Endothelial cell of umbilical vein (primary cell): ENCODE measurements around the gene EFCAB9. TPM values are rescaled to one million over a fixed set of nuclear protein-coding genes. Genes with fewer than 3 reads are reported as not detected.

ENCODE experiments used
- BruUV-seq: library from RNA; stranded (reverse); fragments of 400-500 nt; replicated peaks from 2 replicates; lab custom pipeline; 2021; lab: Mats Ljungman, UMichigan
- CTCF ChIA-PET: fragments of 300-600, 350-600 bp; sonication (Branson Sonifier 250); formaldehyde crosslinking; loops from one replicate; lab custom pipeline; 2021; ENCODE audit warnings: antibody characterized with exemption, inconsistent platforms; lab: Charles Lee
- POLR2A ChIA-PET: fragments of 300-600, 350-600 bp; sonication (Branson Sonifier 250); formaldehyde crosslinking; loops from one replicate; lab custom pipeline; 2021; ENCODE audit warnings: antibody characterized with exemption, inconsistent platforms; lab: Charles Lee
- DNase-seq: peaks from one replicate; pipeline ENCODE4 v3.0.0-alpha.2; 2011; ENCODE audit warnings: low read depth, low spot score
- FAIRE-seq: peaks from 2 replicates; lab custom pipeline; 2011; peaks lifted over from hg19 to GRCh38; lab: Jason Lieb, UNC
- H2AFZ ChIP-seq: 2 replicates; pipeline ENCODE4 v1.6.0; 2012; ENCODE audit warnings: low read depth, low read length, control low read depth, inconsistent platforms
- H3K27ac ChIP-seq: 2 replicates; pipeline ENCODE4 v1.5.1; 2011; ENCODE audit warnings: low read depth, mild to moderate bottlenecking, control low read depth, low read length, moderate library complexity; ENCODE audit not compliant: insufficient read depth
- H3K27me3 ChIP-seq, 2 experiments: 2 replicates each; pipeline versions ENCODE4 v1.6.0 to v1.6.1; 2011; ENCODE audit warnings: low read length in 2 of 2, mixed read lengths in 1 of 2; ENCODE audit not compliant: control insufficient read depth in 2 of 2, insufficient read depth in 2 of 2
- H3K36me3 ChIP-seq, 2 experiments: 2 replicates in 1 of 2; 3 replicates in 1 of 2; pipeline ENCODE4 v1.5.1; 2011; ENCODE audit warnings: low read length in 2 of 2, mild to moderate bottlenecking in 1 of 2, moderate library complexity in 1 of 2; ENCODE audit not compliant: control insufficient read depth in 2 of 2, insufficient read depth in 2 of 2; ENCODE audit errors: extremely low read depth in 1 of 2
- H3K4me1 ChIP-seq: 3 replicates; pipeline ENCODE4 v1.5.1; 2011; ENCODE audit warnings: mild to moderate bottlenecking, low read length; ENCODE audit not compliant: control insufficient read depth, insufficient read depth; ENCODE audit errors: extremely low read depth
- H3K4me2 ChIP-seq: 2 replicates; pipeline ENCODE4 v1.6.1; 2011; ENCODE audit warnings: low read length, control low read depth, mixed read lengths; ENCODE audit not compliant: insufficient read depth
- H3K4me3 ChIP-seq, 3 experiments: fragments of 200-600 bp in 1 of 3; sonication (generic), shearing (Covaris generic) in 1 of 3; replicated peaks in 1 of 3; 2 replicates each; pipeline ENCODE4 v1.5.1; 2011 to 2016; ENCODE audit warnings: control low read depth in 3 of 3, low read length in 3 of 3, mild to moderate bottlenecking in 2 of 3, inconsistent platforms in 1 of 3, low read depth in 1 of 3, moderate library complexity in 1 of 3; ENCODE audit not compliant: insufficient read depth in 1 of 3
- H3K79me2 ChIP-seq: 2 replicates; pipeline ENCODE4 v1.6.0; 2012; ENCODE audit warnings: low read length, inconsistent platforms; ENCODE audit not compliant: control insufficient read depth, insufficient read depth
- H3K9ac ChIP-seq: replicated peaks from 2 replicates; pipeline ENCODE3; 2011; ENCODE audit warnings: low read length, control low read depth; ENCODE audit not compliant: insufficient read depth; ENCODE audit errors: extremely low read depth
- H3K9me1 ChIP-seq: replicated peaks from 3 replicates; pipeline ENCODE4 v1.6.0; 2011; ENCODE audit warnings: mild to moderate bottlenecking, low read length; ENCODE audit not compliant: control insufficient read depth, insufficient read depth; ENCODE audit errors: extremely low read depth
- H3K9me3 ChIP-seq: replicated peaks from 2 replicates; pipeline ENCODE4 v1.5.1; 2012; ENCODE audit warnings: low read length, inconsistent platforms; ENCODE audit not compliant: control insufficient read depth, insufficient read depth
- H4K20me1 ChIP-seq: replicated peaks from 2 replicates; pipeline ENCODE3; 2011; ENCODE audit warnings: mild to moderate bottlenecking, low read length; ENCODE audit not compliant: control insufficient read depth, insufficient read depth; ENCODE audit errors: extremely low read depth
- EZH2 ChIP-seq: IDR thresholded peaks from 2 replicates; pipeline ENCODE4 v1.6.1; 2012; ENCODE audit warnings: borderline replicate concordance, low read depth, mild to moderate bottlenecking, moderate library complexity, low read length, inconsistent platforms; ENCODE audit not compliant: severe bottlenecking
- FOS ChIP-seq: IDR thresholded peaks from 2 replicates; pipeline ENCODE4 v1.6.1; 2011; ENCODE audit warnings: mild to moderate bottlenecking, low read length, moderate library complexity, borderline replicate concordance; ENCODE audit not compliant: insufficient read depth
- GATA2 ChIP-seq: IDR thresholded peaks from 2 replicates; pipeline ENCODE4 v1.7.0; 2011; ENCODE audit warnings: low read depth, mild to moderate bottlenecking, moderate library complexity, mixed read lengths, low read length; ENCODE audit not compliant: insufficient read length, insufficient read depth
- JUN ChIP-seq: IDR thresholded peaks from 2 replicates; pipeline ENCODE4 v1.6.1; 2011; ENCODE audit warnings: borderline replicate concordance, low read depth; ENCODE audit not compliant: insufficient read length, insufficient read depth
- MYC ChIP-seq: IDR thresholded peaks from one replicate; pipeline ENCODE4 v1.6.1; 2011; ENCODE audit warnings: mild to moderate bottlenecking, low read depth, low read length
- POLR2A ChIP-seq: IDR thresholded peaks from 2 replicates; pipeline ENCODE4 v1.6.1; 2012; ENCODE audit warnings: low read depth, mild to moderate bottlenecking, control low read depth, low read length
- POLR2AphosphoS5 ChIP-seq: IDR thresholded peaks from 2 replicates; pipeline ENCODE4 v1.6.1; 2012; ENCODE audit warnings: low read depth, mild to moderate bottlenecking, control low read depth, low read length, moderate library complexity; ENCODE audit not compliant: insufficient read depth
- dilution Hi-C: fragments of 300-500 bp; cut with MboI; formaldehyde crosslinking; loops from one replicate; pipeline ENCODE4 v1.15.0; 2019; ENCODE audit warnings: low sequenced_read_pairs; ENCODE audit not compliant: extremely low pct_ligation_motif_present
- intact Hi-C: fragments of 100-400 bp; cut with micrococcal nuclease; formaldehyde crosslinking; loops from one replicate; pipeline ENCODE4 v1.10.0; 2022
- polyA plus RNA-seq, 4 experiments: library from polyadenylated mRNA; depleted of rRNA in 3 of 4; stranded (reverse) in 3 of 4; unstranded in 1 of 4; fragments of >200 nt; gene quantifications; 2 replicates each; pipeline versions ENCODE4 v1.2.1 to v1.2.3, GENCODE V29; 2011 to 2012; ENCODE audit warnings: missing spikeins in 1 of 4
- total RNA-seq: library from RNA; stranded (reverse); gene quantifications from 2 replicates; pipeline ENCODE4 v1.2.3, GENCODE V29; 2021
- TF ChIP-seq, protein P1 (sequence below), 2 donors: IDR thresholded peaks; 1 replicate in 1 of 2; 2 replicates in 1 of 2; pipeline ENCODE4 v1.5.1; 2011; ENCODE audit warnings: low read length in 2 of 2, mild to moderate bottlenecking in 2 of 2, moderate library complexity in 2 of 2, control low read depth in 1 of 2, inconsistent platforms in 1 of 2, low read depth in 1 of 2; ENCODE audit not compliant: insufficient read depth in 1 of 2; ENCODE audit errors: extremely low read depth in 1 of 2
- TF ChIP-seq, protein P2 (sequence below): IDR thresholded peaks from 2 replicates; pipeline ENCODE4 v1.6.1; 2011; ENCODE audit not compliant: insufficient read depth, insufficient read length

Gene EFCAB9
- total and polyA plus RNA-seq, 2 donors (not counting 3 experiments of a cell fraction or from before 2014, with no cell fraction given) = not detected

DNA sequence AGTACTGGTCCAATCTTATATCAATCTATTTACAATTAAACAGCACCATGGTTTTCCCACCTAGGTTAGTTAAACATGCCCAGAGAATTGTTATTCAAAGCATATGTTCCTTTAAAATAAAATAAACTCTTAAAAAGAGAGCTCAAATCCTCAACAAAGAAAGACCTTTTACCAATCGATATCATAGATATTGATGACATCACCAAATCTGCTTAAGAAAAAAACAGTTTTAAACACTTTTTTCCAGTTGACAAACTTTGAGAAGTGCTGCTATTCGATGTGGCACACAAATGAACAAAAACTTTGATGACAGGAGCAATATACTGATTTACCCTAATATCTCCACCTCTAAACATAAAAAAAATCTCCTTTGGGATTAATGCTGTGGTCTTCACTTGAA lies 15.7 kb downstream of the EFCAB9 start:
- CTCF ChIA-PET = no interaction called here
- POLR2A ChIA-PET = no interaction called here
- no peak overlapping the region for H3K4me3 ChIP-seq
- H4K20me1 ChIP-seq = peaks cover 3% of the 10 kb centered on the region
- no peak for TF ChIP-seq POLR2AphosphoS5
- no peak for TF ChIP-seq EZH2
- no peak for TF ChIP-seq POLR2A
- TF ChIP-seq, protein P1, sequence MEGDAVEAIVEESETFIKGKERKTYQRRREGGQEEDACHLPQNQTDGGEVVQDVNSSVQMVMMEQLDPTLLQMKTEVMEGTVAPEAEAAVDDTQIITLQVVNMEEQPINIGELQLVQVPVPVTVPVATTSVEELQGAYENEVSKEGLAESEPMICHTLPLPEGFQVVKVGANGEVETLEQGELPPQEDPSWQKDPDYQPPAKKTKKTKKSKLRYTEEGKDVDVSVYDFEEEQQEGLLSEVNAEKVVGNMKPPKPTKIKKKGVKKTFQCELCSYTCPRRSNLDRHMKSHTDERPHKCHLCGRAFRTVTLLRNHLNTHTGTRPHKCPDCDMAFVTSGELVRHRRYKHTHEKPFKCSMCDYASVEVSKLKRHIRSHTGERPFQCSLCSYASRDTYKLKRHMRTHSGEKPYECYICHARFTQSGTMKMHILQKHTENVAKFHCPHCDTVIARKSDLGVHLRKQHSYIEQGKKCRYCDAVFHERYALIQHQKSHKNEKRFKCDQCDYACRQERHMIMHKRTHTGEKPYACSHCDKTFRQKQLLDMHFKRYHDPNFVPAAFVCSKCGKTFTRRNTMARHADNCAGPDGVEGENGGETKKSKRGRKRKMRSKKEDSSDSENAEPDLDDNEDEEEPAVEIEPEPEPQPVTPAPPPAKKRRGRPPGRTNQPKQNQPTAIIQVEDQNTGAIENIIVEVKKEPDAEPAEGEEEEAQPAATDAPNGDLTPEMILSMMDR (IDR thresholded peaks at IDR 0.05; ENCODE audit: extremely low read depth in 1 of 2, insufficient read depth in 1 of 2, low read depth in 1 of 2, low read length in 2 of 2) = no peak
- DNase-seq (no peak), FAIRE-seq (no peak)
- peaks cover 0 to 2% of the 10 kb centered on the region in 2 experiments for H3K36me3 ChIP-seq
- H3K4me2 ChIP-seq = no peak overlapping the region
- dilution Hi-C loops (no loop called here), intact Hi-C loops (no loop called here)
- H3K9me3 ChIP-seq = no peaks in the 10 kb centered on the region
- no peaks in the 10 kb centered on the region for H3K4me1 ChIP-seq
- no peak overlapping the region for H3K27ac ChIP-seq
- H3K79me2 ChIP-seq = peaks cover 2% of the 10 kb centered on the region
- no peaks in the 10 kb centered on the region for H3K9me1 ChIP-seq
- no peak overlapping the region for H3K9ac ChIP-seq
- BruUV-seq = no TSS peak
- no peaks in the 10 kb centered on the region for H3K27me3 ChIP-seq
- no peak overlapping the region for H2AFZ ChIP-seq

GRCh38 chr5:172211676-172212075 lies 17.7 kb downstream of the EFCAB9 start:
- peaks cover 3% of the 10 kb centered on the region for H4K20me1 ChIP-seq
- ChIA-PET CTCF (no interaction called here), POLR2A (no interaction called here)
- no peak overlapping the region for H3K4me3 ChIP-seq
- no peak overlapping the region for H3K4me2 ChIP-seq
- BruUV-seq = TSS peak; percentile 36
- TF ChIP-seq FOS (no peak), MYC (no peak), EZH2 (no peak), POLR2AphosphoS5 (no peak), GATA2 (no peak), JUN (no peak)
- TF ChIP-seq, protein P2, sequence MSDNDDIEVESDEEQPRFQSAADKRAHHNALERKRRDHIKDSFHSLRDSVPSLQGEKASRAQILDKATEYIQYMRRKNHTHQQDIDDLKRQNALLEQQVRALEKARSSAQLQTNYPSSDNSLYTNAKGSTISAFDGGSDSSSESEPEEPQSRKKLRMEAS = no peak
- TF ChIP-seq, protein P1 (IDR thresholded peaks at IDR 0.05; ENCODE audit: extremely low read depth in 1 of 2, insufficient read depth in 1 of 2, low read depth in 1 of 2, low read length in 2 of 2) = no peak
- peaks cover 6% of the 10 kb centered on the region for H3K79me2 ChIP-seq
- H2AFZ ChIP-seq = no peak overlapping the region
- FAIRE-seq (no peak), DNase-seq (no peak)
- intact Hi-C loops (no loop called here), dilution Hi-C loops (no loop called here)
- H3K9me1 ChIP-seq = no peaks in the 10 kb centered on the region
- H3K9ac ChIP-seq = no peak overlapping the region
- H3K27me3 ChIP-seq = no peaks in the 10 kb centered on the region
- H3K4me1 ChIP-seq = no peaks in the 10 kb centered on the region
- H3K27ac ChIP-seq = no peak overlapping the region
- H3K36me3 ChIP-seq = peaks cover 0 to 2% of the 10 kb centered on the region in 2 experiments
- H3K9me3 ChIP-seq = no peaks in the 10 kb centered on the region
